Measurements from ENCODE around the gene MAK.
"Not testable (repeated sequence)": the region's sequence is repeated elsewhere in the genome, so short reads cannot be mapped to it uniquely, and the experiment has no call there.

Gene MAK, protein sequence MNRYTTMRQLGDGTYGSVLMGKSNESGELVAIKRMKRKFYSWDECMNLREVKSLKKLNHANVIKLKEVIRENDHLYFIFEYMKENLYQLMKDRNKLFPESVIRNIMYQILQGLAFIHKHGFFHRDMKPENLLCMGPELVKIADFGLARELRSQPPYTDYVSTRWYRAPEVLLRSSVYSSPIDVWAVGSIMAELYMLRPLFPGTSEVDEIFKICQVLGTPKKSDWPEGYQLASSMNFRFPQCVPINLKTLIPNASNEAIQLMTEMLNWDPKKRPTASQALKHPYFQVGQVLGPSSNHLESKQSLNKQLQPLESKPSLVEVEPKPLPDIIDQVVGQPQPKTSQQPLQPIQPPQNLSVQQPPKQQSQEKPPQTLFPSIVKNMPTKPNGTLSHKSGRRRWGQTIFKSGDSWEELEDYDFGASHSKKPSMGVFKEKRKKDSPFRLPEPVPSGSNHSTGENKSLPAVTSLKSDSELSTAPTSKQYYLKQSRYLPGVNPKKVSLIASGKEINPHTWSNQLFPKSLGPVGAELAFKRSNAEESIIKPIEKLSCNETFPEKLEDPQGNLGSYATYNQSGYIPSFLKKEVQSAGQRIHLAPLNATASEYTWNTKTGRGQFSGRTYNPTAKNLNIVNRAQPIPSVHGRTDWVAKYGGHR

GRCh38 chr6:10837995-10838793 is at the start of gene MAK:
MAK (minus strand) TSS chr6:10838539; CDS start chr6:10830648, 7,891 bp downstream.
- DNase-seq (ENCODE audit: low read depth), result peak; percentile 41

- no peak for DNase-seq (ENCODE audit: low read depth)
These were observed 48.6 kb upstream of the MAK start, which contains the start of gene SYCP2L for GRCh38 chr6:10886691-10887502. SYCP2L (plus strand) TSS chr6:10887052; CDS start chr6:10887127, 75 bp downstream.

- not testable (repeated sequence) for DNase-seq (ENCODE audit: low read depth)
These were observed 48.0 kb upstream of the MAK start for GRCh38 chr6:10886365-10886690.

- no peak for DNase-seq (ENCODE audit: low read depth)
These were observed 46.1 kb upstream of the MAK start for GRCh38 chr6:10884245-10884972.

DNA sequence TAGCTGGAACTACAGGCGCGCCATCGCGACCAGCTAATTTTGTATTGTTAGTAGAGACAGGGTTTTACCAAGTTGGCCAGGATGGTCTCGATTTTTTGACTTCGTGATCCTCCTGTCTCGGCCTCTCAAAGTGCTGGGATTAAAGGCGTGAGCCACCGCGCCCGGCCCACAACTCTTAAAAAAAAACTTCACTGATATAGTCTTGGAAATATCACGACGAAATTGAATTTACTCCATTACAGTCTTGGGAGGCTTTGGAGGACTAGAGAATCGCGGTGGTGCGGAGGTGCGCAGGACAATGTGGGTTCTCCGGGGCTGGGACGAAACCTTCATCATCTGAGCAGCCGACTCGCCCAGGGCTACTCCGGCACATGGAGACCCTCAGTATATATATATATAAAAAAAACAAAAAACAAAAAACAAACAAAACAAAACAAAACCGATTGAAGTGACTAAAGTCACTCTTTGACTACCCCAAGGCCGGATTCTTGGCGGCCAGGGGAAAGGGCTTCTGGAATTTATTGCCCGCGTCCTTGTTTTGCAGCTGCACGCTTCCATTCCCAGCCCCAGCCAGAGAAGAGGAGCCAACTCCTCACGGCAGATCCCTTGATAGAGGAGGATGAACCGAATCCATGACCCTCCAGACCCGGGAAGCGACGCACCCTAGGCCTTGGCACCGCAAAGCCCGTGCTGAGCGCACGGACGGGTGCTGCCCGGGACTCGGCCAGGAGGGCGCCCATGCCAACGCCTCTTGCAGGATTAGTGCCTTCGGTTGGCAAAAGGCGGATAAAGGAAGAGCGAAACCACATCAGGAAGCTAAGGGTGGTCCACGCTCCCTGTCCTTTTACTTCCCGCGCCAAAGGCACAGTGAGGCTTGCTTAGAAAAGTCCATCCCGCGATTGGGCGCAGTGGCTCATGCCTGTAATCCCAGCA is 45.2 kb upstream of the MAK start:
- DNase-seq (ENCODE audit: low read depth), result no peak

GRCh38 chr6:10882657-10883171 is 44.4 kb upstream of the MAK start:
- no peak for DNase-seq (ENCODE audit: low read depth)

GRCh38 chr6:10882253-10882630 is 43.9 kb upstream of the MAK start:
- DNase-seq (ENCODE audit: low read depth), result not testable (repeated sequence)

GRCh38 chr6:10880366-10880765 is 42.0 kb upstream of the MAK start:
- no peak for DNase-seq (ENCODE audit: low read depth)

- DNase-seq (ENCODE audit: low read depth), result no peak
These were observed 39.5 kb upstream of the MAK start for GRCh38 chr6:10877871-10878270.

- DNase-seq (ENCODE audit: low read depth), result no peak
These were observed 38.7 kb upstream of the MAK start for GRCh38 chr6:10877012-10877411.

- DNase-seq (ENCODE audit: low read depth), result no peak
These were observed 36.7 kb upstream of the MAK start for GRCh38 chr6:10875026-10875425.

DNA sequence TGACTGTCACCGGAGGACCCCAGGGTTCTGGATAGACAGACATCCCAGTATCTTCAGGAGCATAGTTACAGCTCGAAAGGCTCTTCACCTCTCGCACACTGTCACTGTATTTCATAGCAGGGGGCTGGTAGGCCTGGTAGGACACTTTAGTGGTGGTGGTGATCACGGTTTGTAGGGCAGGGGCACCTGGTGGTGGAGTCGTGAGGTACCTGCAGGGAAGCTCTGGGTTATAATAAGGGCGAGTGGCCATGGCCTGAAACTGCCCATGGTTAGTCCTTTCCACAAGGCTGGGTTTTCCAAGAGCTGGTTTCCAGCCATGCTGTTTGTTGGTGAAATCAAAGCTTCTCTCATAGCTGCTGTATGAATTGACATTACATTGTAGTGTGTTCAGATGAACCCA is 35.9 kb upstream of the MAK start:
- no peak for DNase-seq (ENCODE audit: low read depth)

DNA sequence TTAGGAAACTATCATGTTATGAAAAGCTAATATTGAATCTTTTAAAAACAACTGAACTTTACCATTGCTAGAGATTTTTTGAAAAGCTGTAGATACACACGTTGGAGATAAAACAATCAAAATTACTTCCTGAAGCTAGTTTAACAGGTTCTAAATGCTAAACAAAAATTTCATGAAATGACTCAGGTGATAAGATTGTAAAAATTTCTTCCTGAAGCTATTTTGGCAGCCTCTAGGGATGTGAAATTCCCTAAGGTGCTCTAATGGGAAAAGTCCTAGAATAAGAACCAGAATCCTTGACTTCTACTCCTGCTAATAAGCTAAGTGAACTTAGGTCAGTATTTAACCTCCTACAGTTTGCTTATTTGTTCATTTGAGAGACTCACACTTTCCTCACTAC is 35.0 kb upstream of the MAK start:
- DNase-seq (ENCODE audit: low read depth), result no peak

DNA sequence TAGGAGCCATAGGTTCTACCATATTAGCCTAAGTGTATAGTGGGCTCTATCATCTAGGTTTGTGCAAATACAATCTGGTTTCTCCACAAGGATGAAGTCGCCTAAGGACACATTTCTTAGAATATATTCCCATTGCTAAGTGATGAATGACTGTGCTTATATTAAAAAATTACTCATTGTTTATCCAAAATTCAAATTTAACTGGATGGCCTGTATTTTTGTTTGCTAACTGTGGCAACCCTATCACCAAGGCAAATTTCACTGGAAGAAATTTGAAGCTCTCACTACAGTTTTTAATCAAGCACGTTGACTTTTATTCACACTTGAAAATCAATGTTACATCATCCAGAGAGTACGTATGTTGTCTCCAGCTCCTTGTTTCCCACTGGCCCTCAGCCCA is 29.6 kb upstream of the MAK start:
- no peak for DNase-seq (ENCODE audit: low read depth)

- DNase-seq (ENCODE audit: low read depth), result not testable (repeated sequence)
These were observed 28.4 kb upstream of the MAK start for GRCh38 chr6:10866709-10867108.

- DNase-seq (ENCODE audit: low read depth), result not testable (repeated sequence)
These were observed 24.7 kb upstream of the MAK start for GRCh38 chr6:10863031-10863430.

GRCh38 chr6:10862361-10862760 is 24.0 kb upstream of the MAK start:
- no peak for DNase-seq (ENCODE audit: low read depth)

DNA sequence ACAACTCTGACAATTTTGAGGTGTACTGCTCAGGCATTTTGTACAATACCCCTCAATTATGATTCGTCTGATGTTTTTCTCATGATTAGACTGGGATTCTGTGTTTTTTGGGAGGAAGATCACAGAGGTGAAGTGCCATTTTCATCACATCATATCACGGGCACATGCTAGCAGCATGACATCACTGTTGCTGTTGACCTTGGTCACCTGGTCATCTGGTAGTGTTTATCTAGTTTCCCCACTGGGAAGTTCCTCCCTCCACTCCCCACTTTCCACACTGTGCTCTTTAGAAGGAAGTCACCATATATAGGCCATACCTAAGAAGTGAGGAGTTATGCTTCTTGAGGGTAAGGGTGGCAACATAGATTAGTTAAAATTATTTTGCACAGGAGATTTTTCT is 22.7 kb upstream of the MAK start:
- DNase-seq (ENCODE audit: low read depth), result no peak

GRCh38 chr6:10857259-10857658 is 18.9 kb upstream of the MAK start:
- no peak for DNase-seq (ENCODE audit: low read depth)

All from HS-27A (cell line).